Activated naive CD4-positive, alpha-beta T cell treated with anti-CD3 and anti-CD28 coated beads, Interleukin-2, amount 50 U/mL, for 24 hours (primary cell): Measurements from ENCODE around the gene INHBB.

Source experiments
- H3K27ac Mint-ChIP-seq: one replicate; pipeline ENCODE4 v1.8.0; 2021; ENCODE audit warnings: mild to moderate bottlenecking, mixed read lengths
- H3K27me3 Mint-ChIP-seq: one replicate; pipeline ENCODE4 v1.8.0; 2021; ENCODE audit warnings: mixed read lengths
- H3K36me3 Mint-ChIP-seq: one replicate; pipeline ENCODE4 v1.8.0; 2021; ENCODE audit warnings: mixed read lengths
- H3K4me1 Mint-ChIP-seq: one replicate; pipeline ENCODE4 v1.8.0; 2021; ENCODE audit warnings: mixed read lengths
- H3K4me3 Mint-ChIP-seq: one replicate; pipeline ENCODE4 v1.8.0; 2021; ENCODE audit warnings: mild to moderate bottlenecking, mixed read lengths
- H3K9me3 Mint-ChIP-seq: one replicate; pipeline ENCODE4 v1.8.0; 2021; ENCODE audit warnings: mixed read lengths

The INHBB gene

GRCh38 chr2:120375251-120376020 is 29.5 kb downstream of the INHBB start:
- no peaks in the 10 kb centered on the region for H3K36me3 Mint-ChIP-seq
- no peak overlapping the region for H3K27ac Mint-ChIP-seq

GRCh38 chr2:120376101-120376500 is 30.2 kb downstream of the INHBB start:
- Mint-ChIP-seq H3K27ac (no peak overlapping the region), H3K4me3 (no peak overlapping the region), H3K36me3 (no peaks in the 10 kb centered on the region), H3K9me3 (no peaks in the 10 kb centered on the region), H3K27me3 (peaks cover 2% of the 10 kb centered on the region), H3K4me1 (no peaks in the 10 kb centered on the region)

More at GRCh38 chr2:120375251-120376020, 29.5 kb downstream of the INHBB start:
- Mint-ChIP-seq H3K9me3 (no peaks in the 10 kb centered on the region), H3K27me3 (peaks cover 2% of the 10 kb centered on the region), H3K4me3 (no peak overlapping the region), H3K4me1 (no peaks in the 10 kb centered on the region)

- no peaks in the 10 kb centered on the region for H3K9me3 Mint-ChIP-seq
- H3K4me1 Mint-ChIP-seq, result no peaks in the 10 kb centered on the region
- no peaks in the 10 kb centered on the region for H3K36me3 Mint-ChIP-seq
- H3K27me3 Mint-ChIP-seq, result peaks cover 2% of the 10 kb centered on the region
- no peak overlapping the region for H3K4me3 Mint-ChIP-seq
- no peak overlapping the region for H3K27ac Mint-ChIP-seq
Measured at GRCh38 chr2:120376679-120377640, 31.0 kb downstream of the INHBB start.

GRCh38 chr2:120378605-120379004 is 32.7 kb downstream of the INHBB start:
- Mint-ChIP-seq H3K4me3 (no peak overlapping the region), H3K36me3 (no peaks in the 10 kb centered on the region), H3K9me3 (no peaks in the 10 kb centered on the region), H3K27ac (no peak overlapping the region), H3K27me3 (peaks cover 2% of the 10 kb centered on the region), H3K4me1 (no peaks in the 10 kb centered on the region)

- no peaks in the 10 kb centered on the region for H3K36me3 Mint-ChIP-seq
- H3K27ac Mint-ChIP-seq, result no peak overlapping the region
- no peak overlapping the region for H3K4me3 Mint-ChIP-seq
- no peaks in the 10 kb centered on the region for H3K9me3 Mint-ChIP-seq
- no peaks in the 10 kb centered on the region for H3K4me1 Mint-ChIP-seq
- H3K27me3 Mint-ChIP-seq, result peaks cover 2% of the 10 kb centered on the region
Measured at GRCh38 chr2:120379916-120380893, 34.3 kb downstream of the INHBB start.

GRCh38 chr2:120381192-120381591 is 35.3 kb downstream of the INHBB start:
- Mint-ChIP-seq H3K36me3 (no peaks in the 10 kb centered on the region), H3K9me3 (no peaks in the 10 kb centered on the region), H3K27me3 (peaks cover 2% of the 10 kb centered on the region), H3K4me1 (no peaks in the 10 kb centered on the region), H3K4me3 (no peak overlapping the region), H3K27ac (no peak overlapping the region)

GRCh38 chr2:120381661-120382060 is 35.7 kb downstream of the INHBB start:
- H3K9me3 Mint-ChIP-seq, result no peaks in the 10 kb centered on the region
- H3K27me3 Mint-ChIP-seq, result peaks cover 2% of the 10 kb centered on the region
- no peaks in the 10 kb centered on the region for H3K36me3 Mint-ChIP-seq
- H3K4me1 Mint-ChIP-seq, result no peaks in the 10 kb centered on the region
- no peak overlapping the region for H3K27ac Mint-ChIP-seq
- no peak overlapping the region for H3K4me3 Mint-ChIP-seq

GRCh38 chr2:120382541-120383144 is 36.7 kb downstream of the INHBB start:
- H3K4me3 Mint-ChIP-seq, result no peak overlapping the region
- no peak overlapping the region for H3K27ac Mint-ChIP-seq
- H3K9me3 Mint-ChIP-seq, result no peaks in the 10 kb centered on the region
- H3K4me1 Mint-ChIP-seq, result no peaks in the 10 kb centered on the region
- H3K27me3 Mint-ChIP-seq, result peaks cover under 1% of the 10 kb centered on the region
- no peaks in the 10 kb centered on the region for H3K36me3 Mint-ChIP-seq

- Mint-ChIP-seq H3K4me1 (no peaks in the 10 kb centered on the region), H3K27me3 (no peaks in the 10 kb centered on the region), H3K36me3 (no peaks in the 10 kb centered on the region), H3K4me3 (no peak overlapping the region), H3K9me3 (no peaks in the 10 kb centered on the region), H3K27ac (no peak overlapping the region)
Measured at GRCh38 chr2:120383191-120383590, 37.3 kb downstream of the INHBB start.

- no peaks in the 10 kb centered on the region for H3K27me3 Mint-ChIP-seq
- no peaks in the 10 kb centered on the region for H3K36me3 Mint-ChIP-seq
- H3K4me1 Mint-ChIP-seq, result no peaks in the 10 kb centered on the region
- no peak overlapping the region for H3K27ac Mint-ChIP-seq
- no peaks in the 10 kb centered on the region for H3K9me3 Mint-ChIP-seq
- H3K4me3 Mint-ChIP-seq, result no peak overlapping the region
Measured at GRCh38 chr2:120383631-120384340, 37.9 kb downstream of the INHBB start.

GRCh38 chr2:120384486-120385354 is 38.8 kb downstream of the INHBB start:
- H3K4me1 Mint-ChIP-seq, result no peaks in the 10 kb centered on the region
- no peaks in the 10 kb centered on the region for H3K36me3 Mint-ChIP-seq
- no peaks in the 10 kb centered on the region for H3K27me3 Mint-ChIP-seq
- H3K27ac Mint-ChIP-seq, result no peak overlapping the region
- no peak overlapping the region for H3K4me3 Mint-ChIP-seq
- no peaks in the 10 kb centered on the region for H3K9me3 Mint-ChIP-seq

- H3K9me3 Mint-ChIP-seq, result no peaks in the 10 kb centered on the region
- H3K27ac Mint-ChIP-seq, result no peak overlapping the region
- no peak overlapping the region for H3K4me3 Mint-ChIP-seq
- H3K36me3 Mint-ChIP-seq, result no peaks in the 10 kb centered on the region
- no peaks in the 10 kb centered on the region for H3K4me1 Mint-ChIP-seq
- no peaks in the 10 kb centered on the region for H3K27me3 Mint-ChIP-seq
Measured at GRCh38 chr2:120385355-120386127, 39.6 kb downstream of the INHBB start.
